RPMI7951 (cell line): ENCODE measurements around the gene PHLDB1. TPM values are rescaled to one million over a fixed set of nuclear protein-coding genes. Genes with fewer than 3 reads are reported as not detected.

Experiments used
- DNase-seq: peaks from one replicate; pipeline ENCODE4 v3.0.0-alpha.2; 2012; ENCODE audit warnings: low read depth
- total RNA-seq: library from RNA; depleted of rRNA; stranded (reverse); fragments of >200 nt; shearing (Covaris generic); gene quantifications from 2 replicates; pipeline ENCODE4 v1.2.3, GENCODE V29; 2014

The PHLDB1 gene
- total RNA-seq, 1 experiment from 2014 or later: 45.1 TPM

DNA sequence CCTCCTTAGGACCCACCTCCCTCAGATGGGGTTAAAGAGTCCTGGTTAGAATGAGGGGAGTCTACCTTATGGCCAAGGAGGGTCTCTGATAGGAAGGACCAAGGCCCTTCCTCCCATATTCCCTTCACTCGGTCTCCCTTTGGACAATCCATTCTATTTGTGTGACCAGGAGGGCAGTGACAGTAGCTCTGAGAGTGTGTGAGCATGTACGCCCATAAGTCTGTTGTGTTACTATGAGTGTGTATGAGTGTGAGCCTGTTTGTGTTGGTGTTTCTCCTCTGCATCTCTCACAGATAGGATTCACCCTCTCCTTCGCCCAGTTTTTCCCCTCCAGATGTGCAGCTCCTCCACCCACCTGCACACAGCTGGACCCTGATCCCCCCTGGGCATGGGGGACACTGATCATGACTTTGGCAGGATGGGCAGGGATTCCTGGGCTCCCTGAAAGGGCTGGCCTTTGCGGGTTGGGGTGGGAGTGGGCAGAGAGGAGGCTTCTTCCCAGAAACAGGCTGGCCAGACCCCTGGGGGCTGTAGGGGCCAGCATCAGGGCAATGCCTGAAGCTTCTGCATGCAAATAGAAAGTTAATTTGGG lies 14.5 kb downstream of the PHLDB1 start:
- DNase-seq: peak; percentile 14

DNA sequence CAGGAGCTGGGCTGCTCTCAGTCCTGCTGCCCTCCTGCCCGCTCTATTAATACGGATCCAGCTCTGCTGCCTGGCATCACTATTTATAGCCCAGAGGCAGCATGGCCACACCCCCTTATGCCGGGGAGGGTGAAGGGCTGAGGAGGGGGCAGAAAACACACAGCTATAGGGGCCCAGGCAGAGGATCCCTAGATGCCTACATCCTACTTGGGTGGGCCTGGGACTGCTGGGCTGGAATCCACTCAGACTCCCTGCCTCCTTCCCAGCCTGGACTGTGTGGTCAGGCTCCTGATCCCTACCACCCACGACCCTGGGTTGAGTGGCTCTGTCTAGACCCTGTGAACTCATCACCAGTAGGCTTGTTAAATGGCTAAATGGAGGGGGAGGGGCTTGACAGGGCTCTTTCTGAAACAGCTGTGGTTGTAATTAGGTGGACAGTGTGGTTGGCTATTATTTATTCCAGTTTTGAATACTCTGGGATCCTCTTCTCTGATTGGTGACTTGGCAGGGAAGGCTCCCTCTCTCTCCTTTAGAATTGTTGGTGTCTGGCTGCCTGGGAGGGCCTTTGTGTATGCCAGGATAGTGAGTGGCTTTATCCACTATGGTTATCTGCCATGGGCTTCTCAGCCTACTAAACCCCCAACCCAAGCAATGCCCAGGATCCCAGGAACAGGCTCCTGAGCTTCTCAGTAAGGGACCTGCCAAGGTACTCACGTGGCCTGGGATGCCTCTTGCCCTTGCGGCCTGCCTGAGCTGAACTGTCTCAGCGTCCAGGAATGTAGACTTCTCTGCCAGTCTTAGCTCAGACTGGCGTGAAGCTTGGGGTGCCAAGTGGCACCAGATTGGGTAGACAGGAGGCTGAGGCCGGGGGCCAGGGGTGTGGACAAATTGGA lies 15.2 kb downstream of the PHLDB1 start:
- DNase-seq: peak; percentile 90

DNA sequence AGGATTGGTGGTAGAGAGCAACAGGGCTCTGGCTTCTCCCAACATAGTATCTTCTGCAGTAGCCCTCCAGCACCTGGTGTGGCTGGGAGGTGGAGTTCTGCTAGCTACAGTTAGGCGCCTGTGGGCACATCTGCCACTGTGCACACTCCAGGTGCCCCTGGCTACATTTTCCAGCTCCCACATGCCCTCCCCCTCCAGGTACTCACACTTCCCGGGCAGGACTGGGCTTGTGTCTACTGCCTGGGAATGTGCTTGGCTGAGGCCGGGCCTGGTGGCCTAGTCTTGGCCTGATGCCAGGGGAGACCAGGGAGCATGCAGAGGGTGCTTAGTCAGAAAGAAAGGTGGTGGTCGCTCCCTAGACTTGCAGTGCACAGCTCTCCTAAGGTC lies 15.8 kb downstream of the PHLDB1 start:
- peak; percentile 49 for DNase-seq

DNA sequence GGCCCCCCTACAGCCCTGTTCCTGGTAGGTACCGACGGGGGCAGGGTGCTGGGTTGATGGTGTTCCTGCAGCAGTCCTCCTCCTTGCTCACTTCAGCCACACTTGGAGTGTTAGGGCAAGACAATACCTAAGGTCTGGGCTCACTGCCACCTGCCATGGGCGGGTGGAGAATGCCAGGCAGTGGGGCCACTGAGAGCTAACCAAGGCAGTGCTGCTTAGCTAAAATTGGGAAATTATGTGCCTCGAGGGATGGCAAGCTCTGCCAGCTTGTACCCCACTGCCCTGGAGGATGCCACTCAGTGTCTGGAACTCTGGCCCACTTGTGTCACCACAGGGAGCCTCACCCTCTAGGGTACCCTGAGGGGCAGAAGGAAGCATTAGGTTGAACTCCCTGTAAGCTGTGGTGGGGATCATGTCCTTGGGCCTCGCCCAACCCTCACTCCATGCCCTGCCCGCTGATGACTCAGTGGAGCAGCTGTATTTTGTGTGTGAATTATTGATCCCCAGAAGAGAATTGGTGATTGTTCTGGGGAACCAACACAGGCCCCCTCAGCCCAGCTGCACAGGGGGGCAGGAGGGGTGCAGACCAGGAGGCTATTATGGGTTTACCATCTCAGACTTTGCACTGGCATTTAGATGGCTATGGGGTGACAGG lies 17.7 kb downstream of the PHLDB1 start:
- no peak for DNase-seq

DNA sequence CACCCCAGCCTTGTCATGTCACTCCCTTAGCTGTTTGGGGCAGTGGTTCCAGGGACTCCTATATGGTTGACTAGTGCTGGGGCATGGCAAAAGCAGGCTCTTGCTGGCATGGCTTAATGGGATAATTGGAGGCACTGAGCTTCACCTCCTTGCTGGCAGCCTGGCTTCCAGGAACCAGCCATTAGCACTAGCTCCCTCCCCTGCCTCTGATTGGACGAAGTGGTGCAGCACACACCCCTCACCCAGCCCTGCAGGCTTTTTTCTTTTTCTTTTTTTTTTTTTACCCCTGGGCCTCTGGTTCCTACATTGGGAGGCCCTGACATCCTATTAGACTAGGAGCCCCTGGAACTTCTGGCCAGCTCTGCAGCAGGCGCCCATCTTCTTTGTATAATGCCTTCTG lies 18.6 kb downstream of the PHLDB1 start:
- no peak for DNase-seq

DNA sequence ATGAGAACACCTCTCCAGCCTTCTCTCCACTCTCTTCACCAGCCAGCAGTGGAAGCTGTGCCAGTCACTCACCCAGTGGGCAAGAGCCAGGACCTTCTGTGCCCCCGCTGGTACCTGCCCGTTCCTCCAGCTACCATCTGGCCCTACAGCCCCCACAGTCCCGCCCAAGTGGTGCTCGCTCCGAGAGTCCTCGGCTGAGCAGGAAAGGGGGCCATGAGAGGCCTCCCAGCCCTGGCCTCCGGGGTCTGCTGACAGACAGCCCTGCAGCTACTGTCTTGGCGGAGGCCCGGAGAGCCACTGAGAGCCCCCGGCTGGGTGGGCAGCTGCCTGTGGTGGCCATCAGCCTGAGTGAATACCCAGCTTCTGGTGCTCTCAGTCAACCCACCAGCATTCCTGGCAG lies 20.2 kb downstream of the PHLDB1 start:
- no peak for DNase-seq

DNA sequence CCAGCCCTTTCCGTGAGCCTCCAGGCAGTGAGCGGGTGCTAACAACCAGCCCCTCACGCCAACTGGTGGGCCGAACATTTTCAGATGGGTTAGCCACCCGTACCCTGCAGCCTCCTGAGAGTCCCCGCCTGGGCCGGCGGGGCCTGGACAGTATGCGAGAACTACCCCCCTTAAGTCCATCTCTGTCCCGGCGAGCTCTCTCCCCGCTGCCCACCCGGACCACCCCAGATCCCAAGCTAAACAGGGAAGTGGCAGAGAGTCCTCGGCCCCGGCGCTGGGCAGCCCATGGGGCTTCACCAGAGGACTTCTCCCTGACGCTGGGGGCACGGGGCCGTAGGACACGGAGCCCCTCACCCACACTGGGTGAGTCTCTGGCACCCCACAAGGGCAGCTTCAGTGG lies 20.6 kb downstream of the PHLDB1 start:
- DNase-seq: no peak

DNA sequence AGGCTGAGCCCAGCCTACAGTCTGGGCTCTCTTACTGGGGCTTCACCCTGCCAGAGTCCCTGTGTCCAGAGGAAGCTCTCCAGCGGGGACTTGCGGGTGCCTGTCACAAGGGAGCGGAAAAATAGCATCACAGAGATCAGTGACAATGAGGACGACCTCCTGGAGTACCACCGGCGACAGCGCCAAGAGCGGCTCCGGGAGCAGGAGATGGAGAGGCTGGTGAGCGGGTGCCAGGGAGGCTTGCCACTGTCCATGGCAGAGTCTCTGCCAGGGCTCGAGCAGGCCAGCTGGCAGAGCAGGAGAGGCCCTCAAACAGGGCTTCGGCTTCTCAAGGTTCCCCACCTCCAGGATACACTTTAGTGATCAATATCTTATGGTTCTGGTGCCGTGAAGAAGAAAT lies 21.0 kb downstream of the PHLDB1 start:
- no peak for DNase-seq

DNA sequence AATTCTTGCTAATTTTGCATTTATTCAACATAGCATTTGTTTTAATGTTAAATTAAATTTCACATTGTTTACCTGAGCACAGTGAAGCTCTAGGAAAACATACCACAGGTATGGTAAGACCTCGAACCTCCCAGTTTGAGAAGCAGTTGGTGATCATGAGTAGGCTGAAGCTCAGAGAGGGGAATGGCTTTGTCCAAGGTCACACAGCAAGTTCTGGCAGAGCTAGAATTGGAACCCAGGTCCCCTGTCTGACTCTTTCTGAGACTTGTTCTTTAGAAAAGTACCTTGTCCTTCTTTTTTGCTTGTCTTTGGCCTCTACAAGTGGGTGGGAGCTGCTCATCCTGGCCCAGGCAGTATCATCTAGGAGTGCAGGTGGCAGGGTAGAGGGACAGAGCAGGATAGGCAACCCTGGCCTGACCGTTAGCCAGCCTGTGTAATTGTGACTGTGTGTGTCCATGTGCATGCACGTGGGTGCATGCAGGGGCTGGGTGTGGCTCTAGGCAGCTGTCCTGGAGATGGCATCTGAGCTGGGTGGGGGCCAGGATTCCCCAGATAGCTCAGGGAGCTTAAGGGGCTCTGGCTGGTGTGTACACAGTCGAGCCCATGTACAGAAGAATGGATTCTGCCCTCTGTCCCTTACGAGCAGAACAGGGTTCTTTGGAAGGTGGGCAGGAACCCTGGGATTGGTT lies 21.6 kb downstream of the PHLDB1 start:
- no peak for DNase-seq

DNA sequence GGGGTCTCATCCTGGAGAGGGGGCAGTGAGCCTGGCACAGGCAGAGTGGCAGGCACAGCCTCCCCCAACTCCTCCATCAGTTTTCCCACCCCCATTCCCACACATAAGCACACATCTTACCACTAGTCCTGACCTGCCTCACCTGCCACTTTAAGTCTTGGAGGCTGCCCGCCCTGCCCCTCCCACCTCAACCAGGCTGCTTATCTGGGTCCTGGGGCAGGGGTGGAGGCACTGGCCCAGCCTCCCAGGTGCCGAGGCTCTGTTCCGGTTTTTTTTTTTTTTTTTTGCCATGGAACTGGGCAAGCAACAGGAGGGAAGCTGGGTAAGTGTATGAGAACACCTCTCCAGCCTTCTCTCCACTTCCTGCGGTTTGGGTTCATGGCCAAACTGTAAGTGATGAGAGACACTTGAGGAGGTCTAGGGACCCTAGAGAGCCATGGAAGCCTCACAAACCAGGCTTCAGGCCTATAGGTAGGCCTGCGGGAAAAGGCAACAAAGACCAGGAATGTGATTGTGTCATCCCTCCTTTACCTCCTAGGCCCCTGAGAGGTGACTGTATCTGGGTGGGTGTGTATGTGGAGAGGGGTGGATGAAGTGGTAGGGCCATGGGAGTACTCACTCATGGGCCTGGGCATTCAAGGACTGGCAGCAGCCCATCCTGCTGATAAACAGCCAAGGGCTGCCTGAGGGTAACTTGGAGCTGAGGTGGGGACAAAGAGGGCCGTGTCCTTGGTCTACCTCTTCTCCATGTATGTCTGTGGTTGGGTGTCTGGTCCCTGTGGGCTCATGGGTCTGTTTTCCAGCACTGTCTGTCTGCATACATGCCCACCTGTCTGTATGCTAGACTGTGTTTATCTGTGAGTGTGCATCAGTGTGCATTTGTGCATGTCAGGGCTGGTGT lies 22.6 kb downstream of the PHLDB1 start:
- DNase-seq: no peak

DNA sequence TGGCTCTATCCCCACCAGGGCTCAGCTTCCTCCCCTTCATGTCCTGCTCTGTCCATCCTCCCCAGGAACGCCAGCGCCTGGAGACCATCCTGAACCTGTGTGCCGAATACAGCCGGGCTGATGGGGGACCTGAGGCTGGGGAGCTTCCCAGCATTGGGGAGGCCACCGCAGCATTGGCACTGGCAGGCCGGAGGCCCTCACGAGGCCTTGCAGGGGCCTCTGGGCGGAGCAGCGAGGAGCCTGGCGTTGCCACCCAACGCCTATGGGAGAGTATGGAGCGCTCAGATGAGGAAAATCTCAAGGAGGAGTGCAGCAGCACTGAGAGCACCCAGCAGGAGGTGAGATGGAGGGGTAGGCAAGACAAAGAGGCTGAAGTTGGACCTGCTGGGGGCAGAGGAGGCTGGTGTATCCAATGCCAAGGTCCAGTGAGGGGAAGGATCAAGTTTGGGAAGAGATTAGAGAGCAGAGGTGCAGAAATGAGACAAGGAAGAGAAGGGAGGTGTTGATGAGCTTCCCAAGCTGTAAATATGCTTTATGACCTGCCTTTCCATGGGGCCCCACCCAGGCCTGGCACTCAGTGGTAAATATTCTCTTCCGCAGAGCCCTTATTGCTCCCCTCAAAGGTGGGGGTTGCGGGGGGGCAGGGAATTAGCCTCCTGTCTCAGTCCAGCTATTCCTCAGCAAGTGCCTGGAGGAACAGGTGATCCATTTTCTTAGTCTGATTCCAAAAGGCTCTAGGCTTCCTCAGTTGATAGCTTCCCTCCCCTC lies 23.9 kb downstream of the PHLDB1 start:
- no peak for DNase-seq

DNA sequence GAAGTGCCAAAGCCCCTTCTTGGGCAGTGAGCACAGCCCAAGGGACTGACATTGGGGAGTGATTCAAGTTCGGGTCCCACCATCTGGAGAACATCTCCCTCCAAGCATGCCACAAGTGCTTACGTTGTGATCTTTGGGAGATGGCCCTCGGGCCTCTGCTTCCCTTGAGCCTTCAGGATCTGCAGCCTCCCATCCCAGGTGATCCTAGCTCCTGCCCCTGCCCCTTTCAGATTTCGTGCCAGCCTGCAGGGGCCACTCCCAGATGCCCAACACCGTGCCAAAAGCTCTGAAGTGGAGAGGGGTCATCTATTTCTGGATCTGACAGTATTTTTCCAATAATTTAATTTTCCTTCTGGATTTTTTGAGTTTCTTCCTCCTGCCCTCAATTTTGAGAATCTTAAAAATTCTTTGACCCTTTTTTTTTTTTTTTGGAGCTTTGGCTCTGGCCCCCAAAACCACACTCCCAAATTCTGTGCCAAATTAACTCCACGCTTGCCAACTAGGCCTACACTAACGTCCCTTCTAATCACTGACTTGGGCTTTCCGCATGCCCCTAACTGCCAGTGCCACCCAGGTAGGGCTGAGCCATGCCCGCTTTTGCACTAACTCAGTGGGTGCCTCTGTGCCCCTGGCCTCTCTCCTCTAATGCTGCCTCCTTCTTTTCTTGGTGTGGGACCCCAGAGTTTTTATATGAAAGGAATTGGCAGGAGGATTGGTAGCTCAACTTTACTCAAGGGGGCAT lies 25.3 kb downstream of the PHLDB1 start:
- DNase-seq: no peak

DNA sequence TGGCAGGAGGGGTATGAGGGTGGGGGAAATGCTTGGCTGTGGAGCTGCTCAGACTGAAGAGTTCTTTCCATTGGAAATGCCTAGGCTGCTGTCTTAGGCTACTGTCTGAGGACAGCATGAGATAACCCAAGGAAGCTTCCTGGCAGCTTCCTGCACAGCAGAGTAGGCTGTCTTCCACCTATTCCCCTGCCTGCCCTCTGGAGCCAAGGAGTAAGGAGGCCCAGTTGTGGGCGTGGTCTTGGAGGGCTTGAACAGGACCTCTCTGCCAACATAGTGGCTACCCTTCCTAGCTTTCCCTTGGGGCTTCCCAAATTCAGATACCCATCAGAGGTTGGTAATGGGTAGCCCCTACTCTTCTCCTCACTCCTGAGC lies 25.9 kb downstream of the PHLDB1 start:
- DNase-seq: no peak

DNA sequence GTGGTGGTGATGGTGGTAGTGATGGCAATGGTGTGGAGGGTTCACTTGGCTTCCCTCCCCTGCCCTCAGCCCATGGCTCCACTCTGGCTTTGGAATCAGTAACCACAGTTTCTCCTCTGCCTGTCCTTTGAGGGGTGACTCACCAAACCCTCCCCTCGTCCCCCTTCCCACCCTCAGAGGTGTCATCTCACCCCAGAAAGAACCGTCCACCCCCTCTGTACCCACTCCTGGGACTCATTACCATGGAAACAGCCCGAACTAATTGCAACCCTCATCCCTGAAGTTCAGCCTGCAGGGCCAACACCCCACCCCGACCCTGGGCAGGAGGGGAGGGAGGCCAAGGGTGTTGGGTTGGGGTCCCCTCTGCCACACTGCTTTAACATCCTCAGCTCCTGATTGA lies 26.6 kb downstream of the PHLDB1 start:
- peak; percentile 15 for DNase-seq

DNA sequence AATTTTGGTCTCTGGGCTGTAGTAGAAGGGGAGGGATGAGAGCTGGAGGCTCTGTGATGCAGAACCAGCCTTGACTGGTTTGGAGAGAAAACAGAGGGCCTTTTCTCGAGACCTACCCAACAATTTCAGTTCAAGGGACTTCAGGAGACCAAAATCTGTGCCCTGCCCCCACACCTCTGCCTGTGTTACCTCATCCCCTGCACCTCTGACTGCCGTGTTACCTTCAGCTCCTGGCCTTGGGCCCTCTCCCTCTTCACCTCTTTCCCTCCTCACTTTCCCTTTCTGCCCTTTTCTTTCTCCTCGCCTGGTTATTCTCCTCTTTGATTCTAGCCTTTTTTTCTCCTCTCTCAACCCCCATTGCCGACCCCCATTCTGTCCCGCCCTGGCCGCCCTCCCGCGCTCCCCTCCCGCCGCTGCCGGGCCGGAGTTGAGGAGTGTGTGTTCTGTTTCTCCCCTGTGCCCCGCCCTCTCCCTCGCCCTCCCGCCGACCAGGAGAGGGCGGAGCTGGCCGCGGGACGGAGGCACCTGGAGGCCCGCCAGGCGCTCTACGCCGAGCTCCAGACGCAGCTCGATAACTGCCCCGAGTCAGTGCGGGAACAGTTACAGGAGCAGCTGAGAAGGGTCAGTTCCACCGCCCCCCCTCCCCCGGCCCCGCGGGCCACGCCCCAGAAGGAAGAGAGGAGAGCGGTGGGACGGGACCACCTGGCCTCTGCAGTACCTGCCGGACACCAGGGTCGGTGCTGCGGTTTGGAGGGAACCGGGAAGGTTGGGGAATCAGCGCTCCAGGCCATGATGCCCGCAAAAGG lies 27.2 kb downstream of the PHLDB1 start:
- no peak for DNase-seq

DNA sequence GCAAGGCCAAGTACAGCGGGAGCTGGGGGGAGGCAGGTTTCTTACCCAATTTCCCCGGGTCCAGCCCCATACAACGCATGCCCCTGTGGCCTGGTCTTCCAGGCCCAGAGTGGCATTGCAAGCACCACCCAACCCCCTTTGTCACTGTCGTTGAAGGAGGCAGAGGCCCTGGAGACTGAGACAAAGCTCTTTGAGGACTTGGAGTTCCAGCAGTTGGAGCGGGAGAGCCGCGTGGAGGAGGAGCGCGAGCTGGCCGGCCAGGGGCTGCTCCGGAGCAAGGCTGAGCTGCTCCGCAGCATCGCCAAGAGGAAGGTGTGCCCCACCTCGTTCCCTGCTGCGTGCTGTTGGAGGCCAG lies 27.8 kb downstream of the PHLDB1 start:
- no peak for DNase-seq

DNA sequence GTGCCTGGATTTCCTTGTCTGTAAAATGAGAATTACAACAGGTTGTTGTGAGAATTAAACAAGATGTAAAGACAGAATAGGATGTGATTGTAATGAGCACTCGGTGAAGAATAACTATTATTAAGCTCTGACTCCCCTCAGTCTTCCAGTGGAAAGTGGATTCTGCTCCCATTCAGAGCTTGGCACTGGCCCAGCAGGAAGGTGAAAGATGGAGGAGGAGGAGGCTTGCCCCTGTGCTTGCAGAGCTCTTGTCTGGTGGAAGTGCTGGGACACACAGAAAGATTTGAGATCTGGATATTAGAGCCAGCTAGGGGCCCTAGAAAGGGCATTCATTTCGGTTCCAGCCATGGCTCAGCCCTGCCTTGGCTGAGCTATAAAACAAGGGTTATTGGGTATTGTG lies 28.2 kb downstream of the PHLDB1 start:
- DNase-seq: no peak

DNA sequence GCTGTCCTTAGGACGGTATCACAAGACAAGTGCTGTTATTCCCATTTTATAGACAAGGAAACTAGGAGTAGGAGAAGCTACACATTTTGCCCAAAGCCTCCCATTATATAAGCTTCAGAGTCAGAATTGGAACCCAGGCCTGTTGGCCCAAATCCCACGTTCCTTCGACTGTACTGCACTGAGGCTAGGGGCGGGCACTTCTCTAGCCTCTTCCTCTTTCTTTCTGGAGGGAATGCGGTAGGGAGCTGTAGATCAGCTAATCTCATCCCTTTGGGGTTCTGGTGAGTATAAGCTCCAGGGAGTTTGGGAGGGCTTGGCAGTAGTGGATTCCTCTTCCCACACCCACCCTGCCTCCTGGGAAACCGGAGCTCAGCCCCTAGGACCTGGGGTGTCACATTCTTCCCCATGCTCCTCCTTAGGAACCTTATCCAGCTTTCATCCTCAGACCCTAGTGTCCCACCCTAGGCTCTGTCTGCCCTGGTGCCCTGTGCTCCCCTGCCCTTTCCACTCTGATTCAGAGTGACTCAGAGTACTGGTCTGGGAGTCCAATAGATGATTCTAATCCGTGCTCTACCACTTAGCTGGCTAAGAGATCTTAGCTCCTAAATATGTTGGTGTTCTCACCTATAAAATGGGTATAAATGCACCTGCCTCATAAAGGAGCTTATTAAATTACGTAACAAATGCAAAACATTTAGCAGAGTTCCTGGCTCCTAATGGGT lies 29.3 kb downstream of the PHLDB1 start:
- DNase-seq: no peak
